Measurements from ENCODE around the gene FOS.
"Not testable (repeated sequence)": the region's sequence is repeated elsewhere in the genome, so short reads cannot be mapped to it uniquely, and the experiment has no call there.

The FOS gene

GRCh38 chr14:75278422-75279152 lies at the start of gene FOS:
Gene FOS (plus strand): TSS chr14:75278828. CDS start chr14:75278983, 155 bp downstream.
- peak; percentile 87 for DNase-seq (ENCODE audit: low spot score)

- DNase-seq (ENCODE audit: low spot score) = no peak
Observed at GRCh38 chr14:75229661-75230139, 48.9 kb upstream of the FOS start.

- peak; percentile 39 for DNase-seq (ENCODE audit: low spot score)
Observed at GRCh38 chr14:75230140-75230792, 48.4 kb upstream of the FOS start.

GRCh38 chr14:75231320-75231719 lies 47.3 kb upstream of the FOS start:
- no peak for DNase-seq (ENCODE audit: low spot score)

- no peak for DNase-seq (ENCODE audit: low spot score)
Observed at GRCh38 chr14:75232191-75232590, 46.4 kb upstream of the FOS start.

GRCh38 chr14:75232597-75232996 lies 46.0 kb upstream of the FOS start:
- DNase-seq (ENCODE audit: low spot score) = peak; percentile 29

GRCh38 chr14:75234173-75235115 lies 44.2 kb upstream of the FOS start:
- DNase-seq (ENCODE audit: low spot score) = no peak

- not testable (repeated sequence) for DNase-seq (ENCODE audit: low spot score)
Observed at GRCh38 chr14:75235198-75235597, 43.4 kb upstream of the FOS start.

- no peak for DNase-seq (ENCODE audit: low spot score)
Observed at GRCh38 chr14:75236467-75236866, 42.2 kb upstream of the FOS start.

- DNase-seq (ENCODE audit: low spot score) = no peak
Observed at GRCh38 chr14:75236901-75237419, 41.7 kb upstream of the FOS start.

GRCh38 chr14:75238756-75239455 lies 39.7 kb upstream of the FOS start:
- no peak for DNase-seq (ENCODE audit: low spot score)

GRCh38 chr14:75240781-75241180 lies 37.8 kb upstream of the FOS start:
- no peak for DNase-seq (ENCODE audit: low spot score)

- no peak for DNase-seq (ENCODE audit: low spot score)
Observed at GRCh38 chr14:75242546-75243273, 35.9 kb upstream of the FOS start.

GRCh38 chr14:75244121-75244520 lies 34.5 kb upstream of the FOS start:
- no peak for DNase-seq (ENCODE audit: low spot score)

- DNase-seq (ENCODE audit: low spot score) = no peak
Observed at GRCh38 chr14:75246546-75247285, 31.9 kb upstream of the FOS start.

GRCh38 chr14:75247286-75247922 lies 31.2 kb upstream of the FOS start:
- no peak for DNase-seq (ENCODE audit: low spot score)

GRCh38 chr14:75247939-75248338 lies 30.7 kb upstream of the FOS start:
- DNase-seq (ENCODE audit: low spot score) = no peak

- DNase-seq (ENCODE audit: low spot score) = peak; percentile 60
Observed at GRCh38 chr14:75249251-75249957, 29.2 kb upstream of the FOS start.

GRCh38 chr14:75249958-75250336 lies 28.7 kb upstream of the FOS start:
- DNase-seq (ENCODE audit: low spot score) = no peak
